Liver (tissue), 9 donors: ENCODE measurements around the gene TOPBP1. TPM values are rescaled to one million over a fixed set of nuclear protein-coding genes. Genes with fewer than 3 reads are reported as not detected.

Experiments
- DNase-seq: peaks from one replicate; pipeline ENCODE4 v3.0.0-alpha.2; 2017; ENCODE audit warnings: low spot score
- H3K27ac ChIP-seq, 2 donors: one replicate each; pipeline ENCODE4 v1.7.0; 2013; ENCODE audit warnings: inconsistent platforms in 2 of 2, low read length in 2 of 2, control low read depth in 1 of 2, low read depth in 1 of 2, mild to moderate bottlenecking in 1 of 2
- H3K27me3 ChIP-seq, 4 donors: one replicate each; pipeline versions ENCODE4 v1.6.1 to v1.7.0; 2013; ENCODE audit warnings: low read length in 3 of 4, inconsistent platforms in 1 of 4, mild to moderate bottlenecking in 1 of 4, moderate library complexity in 1 of 4; ENCODE audit not compliant: control insufficient read depth in 4 of 4, insufficient read depth in 4 of 4
- H3K36me3 ChIP-seq, 4 donors: one replicate each; pipeline versions ENCODE4 v1.6.1 to v1.7.0; 2013; ENCODE audit warnings: low read length in 3 of 4, mild to moderate bottlenecking in 3 of 4, low read depth in 1 of 4, moderate library complexity in 1 of 4; ENCODE audit not compliant: control insufficient read depth in 4 of 4, insufficient read depth in 3 of 4
- H3K4me1 ChIP-seq, 4 donors: one replicate each; pipeline versions ENCODE4 v1.6.1 to v1.7.0; 2013; ENCODE audit warnings: low read length in 3 of 4, mild to moderate bottlenecking in 3 of 4, moderate library complexity in 1 of 4; ENCODE audit not compliant: control insufficient read depth in 4 of 4, insufficient read depth in 4 of 4
- H3K4me3 ChIP-seq, 3 donors: one replicate each; pipeline versions ENCODE4 v1.6.1 to v1.7.0; 2013; ENCODE audit warnings: low read length in 3 of 3, control low read depth in 1 of 3, low read depth in 1 of 3, mild to moderate bottlenecking in 1 of 3
- H3K9ac ChIP-seq, 2 donors: one replicate each; pipeline ENCODE4 v1.7.0; 2013; ENCODE audit warnings: low read length in 2 of 2, mild to moderate bottlenecking in 2 of 2, moderate library complexity in 2 of 2, control low read depth in 1 of 2, low read depth in 1 of 2
- H3K9me3 ChIP-seq, 4 donors: one replicate each; pipeline versions ENCODE4 v1.6.1 to v1.7.0; 2013; ENCODE audit warnings: low read length in 3 of 4; ENCODE audit not compliant: control insufficient read depth in 4 of 4
- ATF3 ChIP-seq: IDR thresholded peaks from 2 replicates; pipeline ENCODE4 v1.6.1; 2016; ENCODE audit warnings: antibody characterized with exemption
- CTCF ChIP-seq: fragments of 150-350 bp; IDR thresholded peaks from 2 replicates; pipeline ENCODE4 v1.5.1; 2017; ENCODE audit warnings: improper control_type of control experiment, low read depth, low read length; ENCODE audit not compliant: missing input control
- EGR1 ChIP-seq, 2 donors: IDR thresholded peaks; 2 replicates each; pipeline ENCODE4 v1.6.1; 2016 to 2018; ENCODE audit warnings: antibody characterized with exemption in 2 of 2, low read depth in 2 of 2
- FOXA2 ChIP-seq: IDR thresholded peaks from 2 replicates; pipeline ENCODE4 v1.6.1; 2016; ENCODE audit warnings: antibody characterized with exemption
- GABPA ChIP-seq, 2 donors: IDR thresholded peaks in 1 of 2; conservative IDR thresholded peaks in 1 of 2; 2 replicates each; pipeline ENCODE4 v1.6.1; 2016; ENCODE audit warnings: antibody characterized with exemption in 2 of 2, mild to moderate bottlenecking in 1 of 2, moderate library complexity in 1 of 2
- HNF4A ChIP-seq, 2 donors: conservative IDR thresholded peaks; 2 replicates each; pipeline ENCODE4 v1.6.1; 2016; ENCODE audit warnings: antibody characterized with exemption in 2 of 2, mild to moderate bottlenecking in 2 of 2
- HNF4G ChIP-seq: IDR thresholded peaks from 2 replicates; pipeline ENCODE4 v1.6.1; 2016; ENCODE audit warnings: antibody characterized with exemption
- RAD21 ChIP-seq, 2 donors: IDR thresholded peaks; 2 replicates each; pipeline ENCODE4 v1.6.1; 2016; ENCODE audit warnings: antibody characterized with exemption in 2 of 2, mild to moderate bottlenecking in 2 of 2
- RXRA ChIP-seq, 2 donors: IDR thresholded peaks; 2 replicates each; pipeline ENCODE4 v1.6.1; 2017 to 2018; ENCODE audit warnings: antibody characterized with exemption in 2 of 2, mild to moderate bottlenecking in 1 of 2
- SP1 ChIP-seq: IDR thresholded peaks from 2 replicates; pipeline ENCODE4 v1.6.1; 2018; ENCODE audit warnings: antibody characterized with exemption, mild to moderate bottlenecking
- TAF1 ChIP-seq: conservative IDR thresholded peaks from 2 replicates; pipeline ENCODE4 v1.6.1; 2016; ENCODE audit warnings: antibody characterized with exemption, mild to moderate bottlenecking
- YY1 ChIP-seq: IDR thresholded peaks from 2 replicates; pipeline ENCODE4 v1.6.1; 2016; ENCODE audit warnings: antibody characterized with exemption, mild to moderate bottlenecking
- ZBTB33 ChIP-seq: IDR thresholded peaks from 2 replicates; pipeline ENCODE4 v1.6.1; 2016; ENCODE audit warnings: antibody characterized with exemption
- WGBS: extraction: QIAGEN DNeasy Blood & Tissue Kit; methylation state at CpG from one replicate; pipeline ENCODE4 v1.1.7; 2013; 5-methylcytosine and 5-hydroxymethylcytosine counted together
- polyA plus RNA-seq, 2 donors: library from polyadenylated mRNA; stranded (reverse) in 1 of 2; unstranded in 1 of 2; fragments of 200-250 nt in 1 of 2; fragments of >200 nt in 1 of 2; fragmentation: Nextera tagmentation in 1 of 2; extraction: Ambion mirVana in 1 of 2; gene quantifications; one replicate each; pipeline versions ENCODE4 v1.2.1 to v1.2.3, GENCODE V29; 2013 to 2015
- total RNA-seq, 2 donors: library from RNA; depleted of rRNA; stranded (reverse); fragments of >200 nt; gene quantifications; one replicate each; pipeline ENCODE4 v1.2.3, GENCODE V29; 2014
- TF ChIP-seq, protein P1 (sequence below): IDR thresholded peaks from 2 replicates; pipeline ENCODE4 v1.6.1; 2016; ENCODE audit warnings: antibody characterized with exemption
- TF ChIP-seq, protein P2 (sequence below): IDR thresholded peaks from 2 replicates; pipeline ENCODE4 v1.6.1; 2016; ENCODE audit warnings: antibody characterized with exemption, mild to moderate bottlenecking
- donor health status: healthy.
- donor health status: healthy.
- donor health status: healthy.
- donor health status: healthy.
- donor health status: healthy.

TOPBP1 gene
- total and polyA plus RNA-seq, 4 donors: 3.3 to 22.9 (median 8.7) TPM

DNA sequence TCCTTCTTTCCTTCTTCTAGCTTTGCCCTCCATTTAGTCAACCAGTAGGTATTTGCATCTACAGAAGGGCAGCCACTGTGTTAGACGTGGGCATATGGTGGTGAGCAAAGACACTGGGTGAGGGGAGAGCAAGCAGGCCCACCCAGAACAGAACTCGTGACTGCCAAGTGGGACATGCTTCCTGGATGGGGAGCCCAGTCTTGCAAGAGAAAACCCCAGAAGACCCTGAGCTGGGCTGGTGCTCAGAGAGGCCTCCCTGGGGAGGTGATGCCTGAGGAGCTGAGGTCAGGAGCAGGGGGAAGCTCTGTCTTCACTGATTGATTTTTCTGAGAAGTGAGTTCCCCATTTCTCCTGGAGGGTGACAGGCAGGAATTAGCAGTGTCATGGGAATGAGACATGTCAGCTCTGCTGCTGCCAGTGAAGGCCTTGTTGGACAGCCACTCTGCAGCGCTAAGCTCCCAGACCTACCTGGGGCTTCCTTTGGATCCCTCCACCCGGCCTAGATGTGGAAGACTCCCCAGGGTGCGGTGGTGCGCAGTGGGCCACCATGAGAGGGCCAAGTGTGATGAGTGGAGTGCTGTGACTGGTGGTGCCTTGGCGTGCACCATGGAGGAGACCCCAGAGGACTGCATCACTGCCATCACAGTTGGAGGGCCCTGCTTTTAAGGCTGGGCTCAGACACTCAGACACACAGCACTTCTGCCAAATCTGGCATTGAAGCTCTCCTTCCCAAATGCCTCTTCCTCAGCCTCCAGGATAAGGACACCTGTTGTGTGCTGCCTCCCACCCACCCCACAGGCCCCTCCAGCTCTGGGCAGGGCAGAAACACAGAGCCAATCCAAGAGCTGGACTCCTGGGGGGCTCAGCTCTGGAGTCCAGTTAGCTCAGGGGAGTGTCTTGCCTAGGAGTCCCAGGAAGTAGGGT lies 40.0 kb upstream of the TOPBP1 start:
- Histone ChIP-seq H3K4me3 (no peak overlapping the region), H3K9ac (no peak overlapping the region), H3K36me3 (no peaks in the 10 kb centered on the region), H3K27me3 (no peaks in the 10 kb centered on the region), H3K9me3 (peaks cover 0 to 5% (median 0%) of the 10 kb centered on the region in 4 donors), H3K27ac (no peak overlapping the region), H3K4me1 (peaks cover 0 to 12% (median 5%) of the 10 kb centered on the region in 4 donors)
- no peak for DNase-seq
- no peak for TF ChIP-seq HNF4A (conservative IDR thresholded peaks at IDR 0.05)
- no peak for TF ChIP-seq RXRA (IDR thresholded peaks at IDR 0.05)
- TF ChIP-seq, protein P1, sequence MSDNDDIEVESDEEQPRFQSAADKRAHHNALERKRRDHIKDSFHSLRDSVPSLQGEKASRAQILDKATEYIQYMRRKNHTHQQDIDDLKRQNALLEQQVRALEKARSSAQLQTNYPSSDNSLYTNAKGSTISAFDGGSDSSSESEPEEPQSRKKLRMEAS: no peak
- TF ChIP-seq RAD21 (IDR thresholded peaks at IDR 0.05): no peak
- TF ChIP-seq ATF3: no peak
- TF ChIP-seq, protein P2, sequence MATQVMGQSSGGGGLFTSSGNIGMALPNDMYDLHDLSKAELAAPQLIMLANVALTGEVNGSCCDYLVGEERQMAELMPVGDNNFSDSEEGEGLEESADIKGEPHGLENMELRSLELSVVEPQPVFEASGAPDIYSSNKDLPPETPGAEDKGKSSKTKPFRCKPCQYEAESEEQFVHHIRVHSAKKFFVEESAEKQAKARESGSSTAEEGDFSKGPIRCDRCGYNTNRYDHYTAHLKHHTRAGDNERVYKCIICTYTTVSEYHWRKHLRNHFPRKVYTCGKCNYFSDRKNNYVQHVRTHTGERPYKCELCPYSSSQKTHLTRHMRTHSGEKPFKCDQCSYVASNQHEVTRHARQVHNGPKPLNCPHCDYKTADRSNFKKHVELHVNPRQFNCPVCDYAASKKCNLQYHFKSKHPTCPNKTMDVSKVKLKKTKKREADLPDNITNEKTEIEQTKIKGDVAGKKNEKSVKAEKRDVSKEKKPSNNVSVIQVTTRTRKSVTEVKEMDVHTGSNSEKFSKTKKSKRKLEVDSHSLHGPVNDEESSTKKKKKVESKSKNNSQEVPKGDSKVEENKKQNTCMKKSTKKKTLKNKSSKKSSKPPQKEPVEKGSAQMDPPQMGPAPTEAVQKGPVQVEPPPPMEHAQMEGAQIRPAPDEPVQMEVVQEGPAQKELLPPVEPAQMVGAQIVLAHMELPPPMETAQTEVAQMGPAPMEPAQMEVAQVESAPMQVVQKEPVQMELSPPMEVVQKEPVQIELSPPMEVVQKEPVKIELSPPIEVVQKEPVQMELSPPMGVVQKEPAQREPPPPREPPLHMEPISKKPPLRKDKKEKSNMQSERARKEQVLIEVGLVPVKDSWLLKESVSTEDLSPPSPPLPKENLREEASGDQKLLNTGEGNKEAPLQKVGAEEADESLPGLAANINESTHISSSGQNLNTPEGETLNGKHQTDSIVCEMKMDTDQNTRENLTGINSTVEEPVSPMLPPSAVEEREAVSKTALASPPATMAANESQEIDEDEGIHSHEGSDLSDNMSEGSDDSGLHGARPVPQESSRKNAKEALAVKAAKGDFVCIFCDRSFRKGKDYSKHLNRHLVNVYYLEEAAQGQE: no peak
- no peak for TF ChIP-seq YY1
- no peak for TF ChIP-seq CTCF
- TF ChIP-seq SP1: no peak
- no peak for TF ChIP-seq GABPA (IDR thresholded peaks at IDR 0.05 in 1 of 2, conservative IDR thresholded peaks at IDR 0.05 in 1 of 2)
- TF ChIP-seq TAF1: no peak
- TF ChIP-seq HNF4G: no peak
- 95% methylated on average over 7 of the region's 7 CpGs for WGBS

DNA sequence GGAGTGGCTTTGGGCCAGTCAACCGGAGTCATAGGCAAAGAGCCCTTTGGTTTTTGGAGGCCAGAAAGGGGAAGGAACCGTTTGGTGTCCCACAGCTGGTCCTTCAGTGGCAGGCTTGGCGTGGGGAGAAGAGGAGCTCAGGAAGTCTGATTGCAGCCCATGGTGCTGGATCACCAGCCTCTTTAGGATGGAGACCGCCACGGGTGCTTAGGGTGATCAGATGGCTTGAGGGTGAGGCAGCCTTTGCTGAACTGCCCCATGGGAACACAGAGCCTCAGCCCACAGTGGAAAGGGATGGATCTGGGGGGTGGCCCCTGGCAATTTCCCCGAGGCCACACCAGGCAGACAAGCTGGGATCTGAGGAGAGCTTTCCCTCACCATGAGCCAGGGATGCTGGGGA lies 38.6 kb upstream of the TOPBP1 start:
- no peak overlapping the region for H3K4me3 ChIP-seq
- H3K27me3 ChIP-seq: no peaks in the 10 kb centered on the region
- TF ChIP-seq HNF4A (conservative IDR thresholded peaks at IDR 0.05): no peak
- TF ChIP-seq TAF1: no peak
- no peak for TF ChIP-seq EGR1 (IDR thresholded peaks at IDR 0.05; ENCODE audit: low read depth in 2 of 2)
- TF ChIP-seq ATF3: no peak
- TF ChIP-seq ZBTB33: no peak
- no peak for TF ChIP-seq GABPA (IDR thresholded peaks at IDR 0.05 in 1 of 2, conservative IDR thresholded peaks at IDR 0.05 in 1 of 2)
- TF ChIP-seq RXRA (IDR thresholded peaks at IDR 0.05): no peak
- TF ChIP-seq, protein P2: no peak
- TF ChIP-seq FOXA2: no peak
- whole genome bisulfite sequencing: 88% methylated on average over 6 of the region's 6 CpGs
- no peaks in the 10 kb centered on the region for H3K36me3 ChIP-seq
- peaks cover 0 to 12% (median 5%) of the 10 kb centered on the region in 4 donors for H3K4me1 ChIP-seq
- H3K9ac ChIP-seq: no peak overlapping the region
- no peak overlapping the region for H3K27ac ChIP-seq
- peaks cover 0 to 5% (median 0%) of the 10 kb centered on the region in 4 donors for H3K9me3 ChIP-seq
- no peak for DNase-seq
